Endothelial cell of umbilical vein (primary cell): Measurements from ENCODE around the gene GBF1.

Source experiments
- MYC ChIP-seq: IDR thresholded peaks from one replicate; pipeline ENCODE4 v1.6.1; 2011; ENCODE audit warnings: mild to moderate bottlenecking, low read depth, low read length
- TF ChIP-seq, protein P1 (sequence below), 2 donors: IDR thresholded peaks; 1 replicate in 1 of 2; 2 replicates in 1 of 2; pipeline ENCODE4 v1.5.1; 2011; ENCODE audit warnings: low read length in 2 of 2, mild to moderate bottlenecking in 2 of 2, moderate library complexity in 2 of 2, control low read depth in 1 of 2, inconsistent platforms in 1 of 2, low read depth in 1 of 2; ENCODE audit not compliant: insufficient read depth in 1 of 2; ENCODE audit errors: extremely low read depth in 1 of 2

DNA sequence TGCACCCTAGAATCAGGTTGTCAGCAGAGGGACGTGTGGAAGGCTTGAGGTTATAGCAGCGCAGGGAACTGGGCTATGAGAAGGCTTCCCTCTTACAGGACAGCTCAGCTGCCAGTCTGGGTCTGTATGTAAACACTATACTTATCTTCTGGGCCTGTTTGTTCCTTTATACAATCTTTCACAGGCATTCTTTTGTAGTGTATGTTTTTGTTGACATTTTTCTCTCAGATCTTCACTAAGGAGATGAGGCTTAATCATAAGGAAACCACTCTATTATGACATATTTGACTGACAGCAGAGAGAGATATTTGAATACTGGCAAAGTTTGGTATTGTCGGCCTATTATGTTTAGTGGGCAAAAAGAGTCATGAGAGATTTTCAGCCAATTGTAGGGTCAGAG lies 929 bp downstream of the GBF1 start:
- TF ChIP-seq, protein P1, sequence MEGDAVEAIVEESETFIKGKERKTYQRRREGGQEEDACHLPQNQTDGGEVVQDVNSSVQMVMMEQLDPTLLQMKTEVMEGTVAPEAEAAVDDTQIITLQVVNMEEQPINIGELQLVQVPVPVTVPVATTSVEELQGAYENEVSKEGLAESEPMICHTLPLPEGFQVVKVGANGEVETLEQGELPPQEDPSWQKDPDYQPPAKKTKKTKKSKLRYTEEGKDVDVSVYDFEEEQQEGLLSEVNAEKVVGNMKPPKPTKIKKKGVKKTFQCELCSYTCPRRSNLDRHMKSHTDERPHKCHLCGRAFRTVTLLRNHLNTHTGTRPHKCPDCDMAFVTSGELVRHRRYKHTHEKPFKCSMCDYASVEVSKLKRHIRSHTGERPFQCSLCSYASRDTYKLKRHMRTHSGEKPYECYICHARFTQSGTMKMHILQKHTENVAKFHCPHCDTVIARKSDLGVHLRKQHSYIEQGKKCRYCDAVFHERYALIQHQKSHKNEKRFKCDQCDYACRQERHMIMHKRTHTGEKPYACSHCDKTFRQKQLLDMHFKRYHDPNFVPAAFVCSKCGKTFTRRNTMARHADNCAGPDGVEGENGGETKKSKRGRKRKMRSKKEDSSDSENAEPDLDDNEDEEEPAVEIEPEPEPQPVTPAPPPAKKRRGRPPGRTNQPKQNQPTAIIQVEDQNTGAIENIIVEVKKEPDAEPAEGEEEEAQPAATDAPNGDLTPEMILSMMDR (IDR thresholded peaks at IDR 0.05; ENCODE audit: extremely low read depth in 1 of 2, insufficient read depth in 1 of 2, low read depth in 1 of 2, low read length in 2 of 2), result no peak
- no peak for TF ChIP-seq MYC
